ENCODE measurements around the gene MRPL4. TPM values are rescaled to one million over a fixed set of nuclear protein-coding genes. Genes with fewer than 3 reads are reported as not detected.
A peak's percentile ranks its signal among the peaks of the same experiment; 100 is the strongest.

MRPL4 gene
- 134 and 137 TPM in 2 replicates for total RNA-seq (2014; rRNA removed; shearing (Covaris generic))

DNA sequence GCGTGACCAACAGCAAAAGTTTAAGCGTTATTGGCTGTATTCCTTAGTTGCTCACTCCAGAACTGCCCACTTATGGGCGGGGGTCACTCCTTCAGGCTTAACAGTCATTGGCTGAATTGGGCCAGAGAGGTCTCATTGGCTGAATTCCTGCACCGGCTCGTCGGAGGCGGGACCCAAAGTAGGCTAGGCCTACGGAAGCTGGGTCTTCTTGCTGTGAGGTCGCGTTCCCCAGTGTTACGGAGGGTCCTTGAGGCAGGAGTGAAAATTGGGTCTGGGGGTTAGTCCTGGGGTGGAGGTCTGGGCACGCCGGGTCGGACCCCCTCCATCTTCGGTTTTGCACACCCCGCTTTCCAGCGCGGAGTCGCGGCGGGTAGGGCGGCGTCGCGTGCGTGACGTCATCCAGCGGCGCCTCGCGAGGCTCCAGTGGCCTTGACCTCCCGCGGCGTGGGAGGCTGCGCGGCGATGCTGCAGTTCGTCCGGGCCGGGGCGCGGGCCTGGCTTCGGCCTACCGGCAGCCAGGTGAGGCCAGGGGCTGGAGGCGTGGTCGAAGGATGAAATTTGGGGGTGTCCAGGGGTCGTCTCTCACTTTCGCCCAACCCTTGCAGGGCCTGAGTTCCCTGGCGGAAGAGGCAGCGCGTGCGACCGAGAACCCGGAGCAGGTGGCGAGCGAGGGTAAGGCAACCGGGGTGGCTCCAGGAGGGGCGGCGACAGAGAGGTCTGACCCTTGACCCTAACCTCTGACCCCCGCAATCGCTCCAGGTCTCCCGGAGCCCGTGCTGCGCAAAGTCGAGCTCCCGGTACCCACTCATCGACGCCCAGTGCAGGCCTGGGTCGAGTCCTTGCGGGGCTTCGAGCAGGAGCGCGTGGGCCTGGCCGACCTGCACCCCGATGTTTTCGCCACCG is at the start of gene MRPL4:
MRPL4 (plus strand) TSS at position 423 of the 903 bp plus-strand sequence; CDS start at position 463, 40 bp downstream.
- DNase-seq (ENCODE audit: low spot score) = peak; percentile 99
- in situ Hi-C loops (cut with HindIII; ENCODE audit: low sequenced_read_pairs) = no loop called here

DNA sequence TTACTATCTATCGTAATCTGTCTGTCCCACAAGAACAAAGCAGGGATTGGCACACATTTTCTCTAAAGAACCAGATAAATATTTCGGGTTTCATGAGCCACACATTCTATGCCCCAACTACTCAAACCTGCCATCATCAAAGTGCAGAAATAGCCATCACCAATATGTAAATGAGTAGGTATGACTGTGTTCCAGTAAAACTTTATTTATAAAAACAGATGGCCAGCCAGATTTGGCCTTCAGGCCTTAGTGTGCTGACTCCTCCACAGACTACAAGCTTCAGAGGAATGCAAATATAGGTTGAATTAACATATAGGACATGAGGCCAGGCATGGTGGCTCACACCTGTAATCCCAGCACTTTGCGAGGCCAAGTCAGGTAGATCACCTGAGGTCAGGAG is 48.3 kb upstream of the MRPL4 start:
- in situ Hi-C loops (cut with HindIII; ENCODE audit: low sequenced_read_pairs) = loop anchor here (10.0 kb wide), 1 partner anchor 59 kb away; no protein-coding TSS in a partner anchor

GRCh38 chr19:10205636-10206035 is 46.4 kb upstream of the MRPL4 start:
- in situ Hi-C loops (cut with HindIII; ENCODE audit: low sequenced_read_pairs) = loop anchor here (10.0 kb wide), 1 partner anchor 61 kb away; no protein-coding TSS in a partner anchor
- no peak for DNase-seq (ENCODE audit: low spot score)

More for the DNA sequence above, 48.3 kb upstream of the MRPL4 start:
- DNase-seq (ENCODE audit: low spot score) = no peak

GRCh38 chr19:10206226-10206885 is 45.7 kb upstream of the MRPL4 start:
- in situ Hi-C loops (cut with HindIII; ENCODE audit: low sequenced_read_pairs) = loop anchor here (10.0 kb wide), 1 partner anchor 62 kb away; no protein-coding TSS in a partner anchor
- no peak for DNase-seq (ENCODE audit: low spot score)

DNA sequence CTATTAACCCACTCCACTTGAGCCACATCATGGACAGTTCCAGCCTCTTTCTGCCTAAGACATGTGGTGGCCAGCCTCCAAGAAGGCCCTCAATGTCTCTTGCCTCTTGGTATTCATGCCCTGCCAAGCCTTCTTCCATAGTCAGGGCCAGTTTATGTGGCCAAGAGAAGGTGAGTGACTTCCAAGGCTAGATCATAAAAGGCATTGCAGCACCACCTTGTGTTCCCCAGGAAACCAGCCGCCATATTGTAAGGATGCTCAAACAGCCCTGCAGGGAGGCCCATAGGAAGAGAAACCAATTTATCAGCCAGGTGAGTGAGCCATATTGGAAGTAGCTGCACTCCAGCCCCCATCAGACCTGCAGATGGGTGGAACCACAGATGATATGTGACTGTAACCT is 45.0 kb upstream of the MRPL4 start:
- DNase-seq (ENCODE audit: low spot score) = no peak
- in situ Hi-C loops (cut with HindIII; ENCODE audit: low sequenced_read_pairs) = loop anchor here (10.0 kb wide), 1 partner anchor 62 kb away; no protein-coding TSS in a partner anchor

GRCh38 chr19:10209315-10209714 is 42.7 kb upstream of the MRPL4 start:
- in situ Hi-C loops (cut with HindIII; ENCODE audit: low sequenced_read_pairs) = loop anchor here (10.0 kb wide), 1 partner anchor 65 kb away; no protein-coding TSS in a partner anchor
- DNase-seq (ENCODE audit: low spot score) = no peak

GRCh38 chr19:10211061-10211460 is 41.0 kb upstream of the MRPL4 start:
- no peak for DNase-seq (ENCODE audit: low spot score)
- in situ Hi-C loops (cut with HindIII; ENCODE audit: low sequenced_read_pairs) = no loop called here

- no peak for DNase-seq (ENCODE audit: low spot score)
- in situ Hi-C loops (cut with HindIII; ENCODE audit: low sequenced_read_pairs) = no loop called here
Measured at GRCh38 chr19:10211691-10212090, 40.3 kb upstream of the MRPL4 start.

- no peak for DNase-seq (ENCODE audit: low spot score)
- in situ Hi-C loops (cut with HindIII; ENCODE audit: low sequenced_read_pairs) = no loop called here
Measured at GRCh38 chr19:10214784-10215183, 37.2 kb upstream of the MRPL4 start.

DNA sequence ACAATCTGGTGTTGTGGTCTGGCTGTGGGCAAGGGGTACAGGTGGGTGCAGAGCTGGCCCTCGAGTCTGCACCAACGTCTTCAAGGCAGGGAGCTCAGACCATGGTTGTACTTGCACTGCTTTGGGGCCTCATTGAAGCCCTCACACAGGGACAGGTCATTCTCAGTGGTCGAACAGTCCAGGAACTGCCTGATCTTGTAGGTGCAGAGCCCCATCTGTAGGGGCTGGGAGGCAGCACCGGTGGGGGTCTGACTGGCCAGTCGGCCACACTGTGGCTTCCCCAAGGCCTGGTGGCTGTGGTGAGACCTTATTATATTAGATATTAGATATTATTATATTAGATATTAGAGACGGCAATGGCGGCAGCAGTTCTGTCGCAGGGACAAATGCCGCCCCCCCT is 34.9 kb upstream of the MRPL4 start:
- in situ Hi-C loops (cut with HindIII; ENCODE audit: low sequenced_read_pairs) = no loop called here
- DNase-seq (ENCODE audit: low spot score) = no peak

GRCh38 chr19:10219678-10220077 is 32.3 kb upstream of the MRPL4 start:
- no peak for DNase-seq (ENCODE audit: low spot score)
- in situ Hi-C loops (cut with HindIII; ENCODE audit: low sequenced_read_pairs) = no loop called here

GRCh38 chr19:10220695-10221094 is 31.3 kb upstream of the MRPL4 start:
- in situ Hi-C loops (cut with HindIII; ENCODE audit: low sequenced_read_pairs) = no loop called here
- DNase-seq (ENCODE audit: low spot score) = no peak

DNA sequence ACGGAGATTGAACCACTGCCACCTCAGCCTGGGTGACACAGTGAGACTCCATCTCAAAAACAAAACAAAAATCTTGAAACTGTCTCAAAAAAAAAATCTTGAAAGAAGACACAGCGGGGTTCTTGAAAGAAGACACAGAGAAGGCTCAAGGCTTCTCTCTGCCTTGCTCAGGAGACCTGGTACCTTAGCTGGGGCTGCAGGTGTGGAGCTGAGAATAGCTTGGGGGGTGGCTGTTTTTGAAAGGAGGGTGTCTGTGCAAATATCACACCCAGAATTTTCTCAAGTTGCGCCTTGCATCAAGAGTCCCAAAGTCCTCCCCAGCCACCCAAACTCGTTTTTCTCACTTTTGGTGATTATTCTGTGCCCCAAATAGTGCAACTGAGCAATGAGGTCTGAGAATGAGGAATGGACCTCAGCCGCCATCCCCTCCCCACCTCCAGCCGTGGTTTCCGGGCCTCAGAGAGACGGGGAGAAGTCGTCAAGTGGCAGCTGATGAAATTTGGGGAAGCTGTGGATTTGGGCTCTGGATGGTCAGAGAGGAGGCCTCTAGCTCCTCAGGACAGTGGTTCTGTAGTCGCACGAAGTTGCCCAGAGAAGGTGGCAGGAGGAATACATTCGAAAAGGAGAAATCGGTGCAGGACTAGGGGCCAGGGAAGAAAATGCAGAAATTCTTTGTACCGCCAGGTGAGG is 29.7 kb upstream of the MRPL4 start:
- no peak for DNase-seq (ENCODE audit: low spot score)

GRCh38 chr19:10223488-10224213 is 28.4 kb upstream of the MRPL4 start:
- no peak for DNase-seq (ENCODE audit: low spot score)
- in situ Hi-C loops (cut with HindIII; ENCODE audit: low sequenced_read_pairs) = no loop called here

More for the DNA sequence above, 29.7 kb upstream of the MRPL4 start:
- in situ Hi-C loops (cut with HindIII; ENCODE audit: low sequenced_read_pairs) = no loop called here

DNA sequence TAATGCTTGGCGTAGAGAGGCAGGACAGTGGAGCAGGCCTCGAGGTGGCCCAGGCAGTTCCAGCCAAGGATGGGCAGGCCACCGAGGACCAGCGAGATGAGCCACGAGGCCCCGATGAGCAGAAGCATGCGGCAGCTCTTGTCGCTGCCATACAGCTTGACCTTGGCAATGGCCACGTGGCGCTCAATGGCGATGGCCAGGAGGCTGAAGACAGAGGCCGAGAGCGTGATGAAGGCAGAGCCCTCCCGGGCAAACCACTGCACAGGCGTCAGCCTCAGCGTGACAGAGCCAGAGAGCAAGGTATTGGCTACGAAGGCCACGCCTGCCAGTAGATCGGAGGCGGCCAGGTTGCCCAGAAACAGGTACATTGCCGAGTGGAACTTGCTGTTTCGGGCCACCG is 27.7 kb upstream of the MRPL4 start:
- no peak for DNase-seq (ENCODE audit: low spot score)
- in situ Hi-C loops (cut with HindIII; ENCODE audit: low sequenced_read_pairs) = no loop called here

DNA sequence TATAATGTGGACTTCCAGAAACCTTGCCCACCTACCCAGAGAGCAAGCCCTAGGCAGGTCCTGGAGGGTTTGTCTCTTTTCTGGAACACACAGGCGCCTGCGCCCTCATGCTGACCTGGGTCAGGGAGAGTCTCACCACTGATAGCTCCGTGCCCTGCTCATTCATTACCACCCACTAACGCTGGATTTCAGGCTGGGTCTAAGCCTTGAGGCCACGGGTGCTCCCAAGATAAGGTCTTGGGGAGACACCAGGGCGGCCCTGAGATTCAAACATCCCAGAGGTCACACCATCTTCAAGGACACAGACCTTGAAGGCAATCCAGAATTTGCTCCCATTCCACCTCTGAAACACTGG is 26.0 kb upstream of the MRPL4 start:
- in situ Hi-C loops (cut with HindIII; ENCODE audit: low sequenced_read_pairs) = no loop called here
- no peak for DNase-seq (ENCODE audit: low spot score)

- DNase-seq (ENCODE audit: low spot score) = no peak
- in situ Hi-C loops (cut with HindIII; ENCODE audit: low sequenced_read_pairs) = no loop called here
Measured at GRCh38 chr19:10226376-10227025, 25.5 kb upstream of the MRPL4 start.

Data from G401 (cell line).